ENCODE data around the gene DTX3.

DTX3 gene

GRCh38 chr12:57611827-57612710 lies 7.4 kb downstream of the DTX3 start:
- no peak for TF ChIP-seq CTCF (IDR thresholded peaks at IDR 0.05)
- Mint-ChIP-seq H3K4me3 (peak overlapping the region; percentile 81), H3K36me3 (ENCODE audit: low read depth) (peaks cover 63% of the 10 kb centered on the region), H3K4me1 (peaks cover 24% of the 10 kb centered on the region), H3K27me3 (ENCODE audit: low read depth, poor library complexity) (peaks cover 83% of the 10 kb centered on the region), H3K27ac (no peak overlapping the region), H3K9me3 (no peaks in the 10 kb centered on the region)
- no peak for DNase-seq

DNA sequence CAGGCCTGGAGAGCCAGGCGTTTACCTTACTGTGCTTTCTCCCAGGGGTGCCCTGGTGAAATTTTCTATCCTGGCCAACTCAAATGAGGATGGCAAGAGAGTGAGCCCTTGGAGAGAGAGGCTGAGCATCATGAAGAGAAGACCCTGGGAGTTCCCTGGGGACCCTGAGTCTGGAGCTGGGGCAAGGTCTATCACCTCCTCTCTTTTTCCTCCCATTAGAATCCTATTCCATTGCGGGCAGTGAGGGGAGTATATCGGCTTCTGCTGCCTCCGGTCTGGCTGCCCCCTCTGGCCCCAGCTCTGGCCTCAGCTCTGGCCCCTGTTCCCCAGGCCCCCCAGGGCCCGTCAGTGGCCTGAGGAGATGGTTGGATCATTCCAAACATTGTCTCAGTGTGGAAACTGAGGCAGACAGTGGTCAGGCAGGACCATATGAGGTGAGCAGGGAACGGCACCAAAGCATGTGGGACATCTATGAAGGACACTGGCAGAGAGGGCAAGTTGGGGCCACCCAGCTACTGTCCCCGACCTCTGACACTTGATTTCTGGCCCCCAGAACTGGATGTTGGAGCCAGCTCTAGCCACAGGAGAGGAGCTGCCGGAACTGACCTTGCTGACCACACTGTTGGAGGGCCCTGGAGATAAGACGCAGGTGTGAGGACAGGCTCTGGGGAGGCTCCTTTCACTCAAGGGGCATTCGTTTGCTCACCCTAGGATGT lies 8.2 kb downstream of the DTX3 start:
- Mint-ChIP-seq H3K4me1 (peaks cover 24% of the 10 kb centered on the region), H3K9me3 (no peaks in the 10 kb centered on the region), H3K27me3 (ENCODE audit: low read depth, poor library complexity) (peaks cover 86% of the 10 kb centered on the region), H3K4me3 (peak overlapping the region; percentile 81), H3K36me3 (ENCODE audit: low read depth) (peaks cover 65% of the 10 kb centered on the region), H3K27ac (no peak overlapping the region)
- DNase-seq: no peak
- no peak for TF ChIP-seq CTCF (IDR thresholded peaks at IDR 0.05)

DNA sequence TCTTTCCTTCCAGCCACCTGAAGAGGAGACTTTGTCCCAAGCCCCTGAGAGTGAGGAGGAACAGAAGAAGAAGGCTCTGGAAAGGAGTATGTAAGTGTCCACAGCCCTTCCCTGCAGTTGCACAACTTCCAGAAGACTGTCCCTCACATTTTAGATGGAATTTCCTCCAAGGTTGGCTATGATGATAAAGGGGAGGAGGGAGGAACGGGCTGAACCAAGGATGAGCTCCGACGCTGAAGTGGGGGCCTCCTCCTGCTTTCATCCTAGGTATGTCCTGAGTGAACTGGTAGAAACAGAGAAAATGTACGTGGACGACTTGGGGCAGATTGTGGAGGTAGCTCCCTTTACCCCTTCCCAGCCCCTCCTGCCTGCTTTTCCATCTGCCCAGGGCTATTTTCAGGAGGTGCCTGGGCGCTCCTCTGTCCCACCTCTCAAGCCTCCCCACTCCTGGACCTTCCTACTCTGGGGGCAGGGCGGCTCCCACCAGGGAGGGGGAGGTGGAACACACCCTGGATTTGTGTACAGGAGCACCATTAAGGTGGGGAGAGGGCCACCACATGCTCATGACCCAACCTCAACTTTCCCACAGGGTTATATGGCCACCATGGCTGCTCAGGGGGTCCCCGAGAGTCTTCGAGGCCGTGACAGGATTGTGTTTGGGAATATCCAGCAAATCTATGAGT lies 8.9 kb downstream of the DTX3 start:
- Mint-ChIP-seq H3K4me3 (no peak overlapping the region), H3K9me3 (no peaks in the 10 kb centered on the region), H3K4me1 (peaks cover 24% of the 10 kb centered on the region), H3K36me3 (ENCODE audit: low read depth) (peaks cover 63% of the 10 kb centered on the region), H3K27ac (no peak overlapping the region), H3K27me3 (ENCODE audit: low read depth, poor library complexity) (peaks cover 89% of the 10 kb centered on the region)
- no peak for TF ChIP-seq CTCF (IDR thresholded peaks at IDR 0.05)
- DNase-seq: no peak

DNA sequence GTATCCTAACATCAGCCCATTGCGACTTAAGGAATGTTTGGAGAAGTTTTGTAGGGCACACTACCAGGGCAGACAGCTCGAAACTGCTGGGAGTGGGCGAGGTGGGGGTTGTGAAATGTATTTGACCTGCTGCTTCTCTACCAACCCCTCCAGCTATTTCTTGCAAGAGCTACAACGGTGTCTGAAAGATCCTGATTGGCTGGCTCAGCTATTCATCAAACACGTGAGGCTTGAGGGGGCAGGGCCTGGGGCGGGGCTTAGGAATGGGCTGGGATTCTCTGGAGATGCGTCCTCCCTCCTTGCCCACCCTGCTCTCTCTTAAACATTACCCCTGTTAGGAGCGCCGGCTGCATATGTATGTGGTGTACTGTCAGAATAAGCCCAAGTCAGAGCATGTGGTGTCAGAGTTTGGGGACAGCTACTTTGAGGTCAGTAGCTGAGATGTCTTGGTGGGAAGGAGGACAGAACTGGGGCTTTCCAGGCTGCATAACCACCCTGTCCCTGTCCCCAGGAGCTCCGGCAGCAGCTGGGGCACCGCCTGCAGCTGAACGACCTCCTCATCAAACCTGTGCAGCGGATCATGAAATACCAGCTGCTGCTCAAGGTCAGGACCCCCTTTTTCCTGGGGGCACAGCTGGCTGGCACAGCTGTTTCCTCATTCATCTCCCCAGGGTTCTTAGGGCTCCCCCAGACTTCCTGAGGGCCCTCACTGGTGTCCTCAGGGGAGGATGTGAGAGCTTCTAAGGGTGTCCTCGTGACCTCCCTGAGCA lies 9.7 kb downstream of the DTX3 start:
- Mint-ChIP-seq H3K27me3 (ENCODE audit: low read depth, poor library complexity) (peaks cover 92% of the 10 kb centered on the region), H3K36me3 (ENCODE audit: low read depth) (peaks cover 56% of the 10 kb centered on the region), H3K9me3 (peaks cover 3% of the 10 kb centered on the region), H3K27ac (no peak overlapping the region), H3K4me3 (no peak overlapping the region), H3K4me1 (peaks cover 27% of the 10 kb centered on the region)
- peak; percentile 29 for DNase-seq
- no peak for TF ChIP-seq CTCF (IDR thresholded peaks at IDR 0.05)

GRCh38 chr12:57614948-57615500 lies 10.4 kb downstream of the DTX3 start:
- H3K36me3 Mint-ChIP-seq (ENCODE audit: low read depth): peaks cover 53% of the 10 kb centered on the region
- peaks cover 3% of the 10 kb centered on the region for H3K9me3 Mint-ChIP-seq
- no peak for TF ChIP-seq CTCF (IDR thresholded peaks at IDR 0.05)
- H3K4me1 Mint-ChIP-seq: peaks cover 22% of the 10 kb centered on the region
- DNase-seq: no peak
- no peak overlapping the region for H3K4me3 Mint-ChIP-seq
- H3K27ac Mint-ChIP-seq: no peak overlapping the region
- peaks cover 92% of the 10 kb centered on the region for H3K27me3 Mint-ChIP-seq (ENCODE audit: low read depth, poor library complexity)

All from nephron progenitor cell (in vitro differentiated cells).